ENCODE measurements around the gene TREML4.

- no peak for TF ChIP-seq CTCF (IDR thresholded peaks at IDR 0.05 in 4 of 5, conservative IDR thresholded peaks at IDR 0.05 in 1 of 5)
- no peak for TF ChIP-seq POLR2A (IDR thresholded peaks at IDR 0.05)
Measured at GRCh38 chr6:41200296-41200900, 27.8 kb upstream of the TREML4 start.
